Mucosa of descending colon (tissue), 3 donors: ENCODE results near the gene ACAP1. TPM values are rescaled to one million over a fixed set of nuclear protein-coding genes. Genes with fewer than 3 reads are reported as not detected.

Experiments used
- ATAC-seq: fragments of 200-7000 bp; cut with Tn5 transposase; one replicate; pipeline ENCODE4 v1.9.1; 2020; ENCODE audit warnings: mild to moderate bottlenecking, moderate library complexity
- DNase-seq, 3 donors: peaks; one replicate each; pipeline ENCODE4 v3.0.0-alpha.2; 2020
- H3K36me3 ChIP-seq: fragments of 200-600 bp; one replicate; pipeline ENCODE4 v1.8.0; 2021; ENCODE audit warnings: low read depth, mild to moderate bottlenecking
- H3K4me1 ChIP-seq: fragments of 200-600 bp; one replicate; pipeline ENCODE4 v1.8.0; 2021; ENCODE audit warnings: low read depth, mild to moderate bottlenecking
- H3K4me3 ChIP-seq: fragments of 200-600 bp; one replicate; pipeline ENCODE4 v1.8.0; 2021; ENCODE audit warnings: mild to moderate bottlenecking
- H3K9me3 ChIP-seq: fragments of 200-600 bp; one replicate; pipeline ENCODE4 v1.8.0; 2021; ENCODE audit warnings: mild to moderate bottlenecking
- CTCF ChIP-seq: fragments of 200-600 bp; IDR thresholded peaks from one replicate; pipeline ENCODE4 v1.8.0; 2022; ENCODE audit warnings: antibody characterized with exemption, mild to moderate bottlenecking
- intact Hi-C, 2 donors: fragments of 100-400 bp; cut with DNase I in 1 of 2; cut with micrococcal nuclease in 1 of 2; formaldehyde crosslinking; loops; one replicate each; pipeline versions ENCODE4 v1.11.0 to v1.11.1; 2022; cut with DNase I, micrococcal nuclease
- total RNA-seq, 3 donors: library from RNA; stranded (reverse); fragmentation: NEBNext Ultra II Directional in 2 of 3; extraction: Animal tissue kit (Norgen Biotek cat#: 25700) in 2 of 3; gene quantifications; one replicate each; pipeline versions ENCODE4 v1.2.1 to v1.2.4, GENCODE V29; 2021 to 2023
- donor health status: DM: no; HTN: no; CAD: no; lungs with moderate emphysema.
- donor health status: DM: no; HTN: no; CAD: no.
- donor health status: DM: no; HTN: yes; CAD: no.

ACAP1 gene
- total RNA-seq, 3 donors from 2014 or later = 9.2 to 16.5 (median 11.2) TPM

DNA sequence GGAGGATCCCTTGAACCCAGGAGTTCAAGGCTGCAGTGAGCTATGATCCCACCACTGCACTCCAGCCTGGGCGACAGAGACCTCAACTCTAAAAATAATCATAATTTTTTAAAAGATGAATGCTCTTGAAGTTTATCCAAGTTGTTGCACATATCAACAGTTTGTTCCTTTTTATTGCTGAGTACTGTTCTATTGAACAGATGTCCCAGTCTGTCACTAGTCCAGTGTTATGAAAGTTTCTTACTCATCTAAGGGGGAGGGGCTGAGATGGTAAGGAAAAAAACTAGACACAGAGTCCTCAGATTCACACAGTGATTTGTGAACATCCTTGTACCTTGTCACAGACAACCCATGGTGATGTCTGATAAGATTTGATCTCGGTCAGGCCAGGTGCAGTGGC lies 3.9 kb downstream of the ACAP1 start:
- no peaks in the 10 kb centered on the region for H3K36me3 ChIP-seq
- ATAC-seq (no peak), DNase-seq (no peak)
- H3K4me1 ChIP-seq = no peaks in the 10 kb centered on the region
- intact Hi-C loops = loop anchor here in 1 of 2 donors (10.0 kb wide), 1 partner anchor 65 kb away; no protein-coding TSS in a partner anchor
- H3K9me3 ChIP-seq = no peaks in the 10 kb centered on the region
- TF ChIP-seq CTCF = no peak
- no peak overlapping the region for H3K4me3 ChIP-seq

DNA sequence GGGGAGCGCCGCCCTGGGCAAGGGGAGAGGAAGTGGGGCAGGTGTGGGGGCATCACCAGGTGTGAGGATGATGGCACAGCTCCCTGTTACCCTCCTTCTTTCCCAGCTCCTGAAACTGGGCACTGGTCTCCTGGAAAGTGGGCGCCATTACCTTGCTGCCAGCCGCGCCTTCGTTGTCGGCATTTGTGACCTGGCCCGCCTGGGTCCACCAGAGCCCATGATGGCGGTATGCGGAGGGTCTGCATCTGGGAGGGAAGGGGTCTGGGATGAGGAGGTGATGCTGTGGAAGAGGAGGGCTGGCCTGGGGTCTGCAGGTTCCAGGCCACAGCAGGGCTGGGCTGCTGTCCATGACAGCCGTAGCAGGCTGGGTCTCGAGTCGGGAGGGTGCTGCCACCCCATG lies 5.5 kb downstream of the ACAP1 start:
- intact Hi-C loops = loop anchor here in 1 of 2 donors (10.0 kb wide), 1 partner anchor 67 kb away; no protein-coding TSS in a partner anchor
- DNase-seq = no peak

GRCh38 chr17:7343250-7343649 lies 6.9 kb downstream of the ACAP1 start:
- no peak for TF ChIP-seq CTCF
- no peak for DNase-seq
- ATAC-seq = no peak
- Histone ChIP-seq H3K4me1 (no peaks in the 10 kb centered on the region), H3K36me3 (no peaks in the 10 kb centered on the region), H3K9me3 (no peaks in the 10 kb centered on the region), H3K4me3 (no peak overlapping the region)
- intact Hi-C loops = loop anchor here in 1 of 2 donors (10.0 kb wide), 1 partner anchor 68 kb away; no protein-coding TSS in a partner anchor

More for the DNA sequence above, 5.5 kb downstream of the ACAP1 start:
- Histone ChIP-seq H3K9me3 (no peaks in the 10 kb centered on the region), H3K36me3 (no peaks in the 10 kb centered on the region), H3K4me3 (no peak overlapping the region), H3K4me1 (no peaks in the 10 kb centered on the region)
- TF ChIP-seq CTCF = no peak
- no peak for ATAC-seq

- intact Hi-C loops = loop anchor here in 1 of 2 donors (10.0 kb wide), 1 partner anchor 72 kb away; no protein-coding TSS in a partner anchor
- no peak for ATAC-seq
- TF ChIP-seq CTCF = no peak
- H3K9me3 ChIP-seq = no peaks in the 10 kb centered on the region
- H3K4me1 ChIP-seq = peaks cover 9% of the 10 kb centered on the region
- H3K36me3 ChIP-seq = peaks cover 2% of the 10 kb centered on the region
- DNase-seq = no peak
- no peak overlapping the region for H3K4me3 ChIP-seq
Measured at GRCh38 chr17:7346761-7347614, 10.7 kb downstream of the ACAP1 start.

GRCh38 chr17:7347630-7348477 lies 11.5 kb downstream of the ACAP1 start:
- Histone ChIP-seq H3K4me3 (no peak overlapping the region), H3K4me1 (peaks cover 14% of the 10 kb centered on the region), H3K36me3 (peaks cover 2% of the 10 kb centered on the region), H3K9me3 (no peaks in the 10 kb centered on the region)
- ATAC-seq (no peak), DNase-seq (no peak)
- TF ChIP-seq CTCF = no peak
- intact Hi-C loops = loop anchor here in 1 of 2 donors (10.0 kb wide), 1 partner anchor 73 kb away; no protein-coding TSS in a partner anchor
